Activated CD4-positive, CD25-positive, alpha-beta regulatory T cell treated with anti-CD3 and anti-CD28 coated beads, Interleukin-2, amount 50 U/mL, for 72 hours (primary cell): Measurements from ENCODE around the gene C18orf32.
"Not testable (repeated sequence)": the region's sequence is repeated elsewhere in the genome, so short reads cannot be mapped to it uniquely, and the experiment has no call there.

Experiments used
- DNase-seq: peaks from one replicate; pipeline ENCODE4 v3.0.0; 2021

The C18orf32 gene

GRCh38 chr18:49467019-49467563, 19.9 kb downstream of the C18orf32 start:
- DNase-seq = no peak

GRCh38 chr18:49464718-49465598, 22.1 kb downstream of the C18orf32 start:
- no peak for DNase-seq

- no peak for DNase-seq
Measured at GRCh38 chr18:49461602-49461977, 25.4 kb downstream of the C18orf32 start.

- no peak for DNase-seq
Measured at GRCh38 chr18:49460976-49461601, 25.9 kb downstream of the C18orf32 start.

GRCh38 chr18:49459404-49460171, 27.4 kb downstream of the C18orf32 start:
- no peak for DNase-seq

- no peak for DNase-seq
Measured at GRCh38 chr18:49457616-49458015, 29.4 kb downstream of the C18orf32 start.

GRCh38 chr18:49456794-49457193, 30.2 kb downstream of the C18orf32 start:
- no peak for DNase-seq

GRCh38 chr18:49452534-49452933, 34.5 kb downstream of the C18orf32 start:
- not testable (repeated sequence) for DNase-seq

- no peak for DNase-seq
Measured at GRCh38 chr18:49447810-49448745, 39.0 kb downstream of the C18orf32 start.

GRCh38 chr18:49446481-49446880, 40.6 kb downstream of the C18orf32 start:
- DNase-seq = no peak

- no peak for DNase-seq
Measured at GRCh38 chr18:49444581-49444980, 42.5 kb downstream of the C18orf32 start.

- DNase-seq = no peak
Measured at GRCh38 chr18:49443837-49444236, 43.2 kb downstream of the C18orf32 start.

- DNase-seq = no peak
Measured at GRCh38 chr18:49441338-49441938, 45.6 kb downstream of the C18orf32 start.

GRCh38 chr18:49435170-49435569, 51.9 kb downstream of the C18orf32 start:
- no peak for DNase-seq

- DNase-seq = no peak
Measured at GRCh38 chr18:49432602-49433001, 54.4 kb downstream of the C18orf32 start.

GRCh38 chr18:49431165-49431962, 55.7 kb downstream of the C18orf32 start:
- no peak for DNase-seq
